Measurements from ENCODE around the gene NLRP5.
"Not testable (repeated sequence)": the region's sequence is repeated elsewhere in the genome, so short reads cannot be mapped to it uniquely, and the experiment has no call there.

Gene NLRP5

DNA sequence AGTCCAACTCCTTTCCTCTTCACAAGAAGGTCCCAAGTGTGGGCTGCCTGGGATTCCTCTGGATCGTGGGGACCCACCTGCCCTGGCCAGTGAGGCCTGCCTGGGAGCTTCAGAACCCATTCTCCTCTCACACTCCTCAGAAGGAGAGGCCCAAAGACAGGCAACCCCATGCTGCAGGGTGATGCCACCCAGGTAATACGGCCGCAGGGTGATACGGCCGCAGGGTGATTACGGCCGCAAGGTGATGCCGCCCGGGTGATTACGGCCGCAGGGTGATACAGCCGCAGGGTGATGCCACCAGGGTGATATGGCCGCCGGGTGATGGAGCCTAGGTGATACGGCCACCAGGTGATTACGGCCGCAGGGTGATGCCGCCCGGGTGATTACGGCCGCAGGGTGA lies 111.7 kb downstream of the NLRP5 start:
- DNase-seq (ENCODE audit: low read depth, low spot score): not testable (repeated sequence)

DNA sequence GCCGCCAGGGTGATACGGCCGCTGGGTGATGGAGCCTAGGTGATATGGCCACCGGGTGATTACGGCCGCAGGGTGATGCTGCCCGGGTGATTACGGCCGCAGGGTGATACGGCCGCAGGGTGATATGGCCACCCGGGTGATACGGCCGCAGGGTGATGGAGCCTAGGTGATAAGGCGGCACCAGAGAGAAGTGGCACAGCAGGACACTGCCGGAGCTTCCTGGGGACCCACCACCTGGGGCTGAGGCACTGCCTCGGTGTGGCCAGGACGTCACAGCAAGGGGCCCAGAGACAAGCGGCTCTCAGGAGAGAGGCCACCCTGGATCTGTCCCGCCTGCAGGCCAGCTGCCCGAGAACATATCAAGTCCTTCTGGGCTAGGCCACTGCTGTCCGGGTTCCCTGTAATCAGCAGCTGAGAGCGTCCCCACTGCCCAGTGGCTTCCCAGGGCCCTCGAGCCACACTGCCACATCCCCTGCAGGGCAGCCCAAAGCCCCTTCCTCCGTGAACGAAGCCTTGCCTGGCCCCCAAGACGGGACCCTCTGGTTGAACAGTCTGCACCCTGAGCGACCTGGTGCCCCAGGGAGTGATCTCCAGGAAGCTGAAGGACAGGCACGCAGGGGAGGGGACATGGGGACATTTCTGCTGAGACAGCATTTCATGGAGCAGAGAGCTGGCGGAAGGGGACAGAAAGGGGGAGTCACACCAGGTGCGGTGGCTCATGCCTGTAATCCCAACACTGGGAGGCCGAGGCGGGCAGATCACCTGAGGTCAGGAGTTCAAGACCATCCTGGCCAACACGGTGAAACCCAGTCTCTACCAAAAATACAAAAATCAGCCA lies 112.4 kb downstream of the NLRP5 start:
- no peak for DNase-seq (ENCODE audit: low read depth, low spot score)

DNA sequence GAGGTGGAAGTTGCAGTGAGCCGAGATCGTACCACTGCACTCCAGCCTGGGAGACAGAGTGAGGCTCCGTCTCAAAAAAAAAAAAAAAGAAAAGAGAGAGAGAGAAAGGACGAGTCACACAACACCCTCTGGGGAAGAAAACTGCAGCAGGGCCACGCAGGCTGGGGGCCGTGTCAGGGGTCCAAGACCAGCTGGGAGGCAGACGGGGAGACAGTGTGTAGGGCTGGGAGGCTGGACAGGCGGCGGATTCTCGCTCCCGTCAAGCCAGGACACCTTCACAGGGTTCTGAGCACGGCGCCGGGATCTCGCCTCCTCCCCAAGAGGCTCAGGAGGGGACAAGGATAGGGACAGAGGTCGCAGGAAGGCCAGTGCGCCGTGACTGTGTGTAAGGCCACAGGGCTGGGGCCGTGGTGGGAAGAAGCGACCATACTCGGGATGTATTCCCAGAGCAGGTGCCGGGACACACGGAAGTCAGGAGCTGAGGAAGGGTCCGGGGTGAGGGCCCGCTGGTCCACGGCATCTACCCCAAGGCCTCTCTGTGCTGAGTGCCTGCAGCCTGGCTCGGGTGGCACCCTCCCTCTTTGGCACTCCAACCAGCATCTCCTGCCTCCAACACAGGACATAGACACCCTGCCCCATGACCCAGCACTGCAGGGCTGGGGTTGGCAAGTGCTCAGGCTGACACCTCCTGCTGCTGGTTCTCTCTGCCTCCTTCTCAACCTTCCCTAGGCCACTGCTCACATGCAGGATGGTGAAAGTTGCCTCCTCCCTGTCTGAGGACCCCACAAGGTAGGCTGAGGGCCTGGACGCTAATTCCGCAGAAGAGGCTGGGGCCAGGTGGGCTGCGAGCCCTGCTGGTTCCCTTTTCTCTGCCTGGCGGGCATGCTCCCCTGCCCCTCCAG lies 113.3 kb downstream of the NLRP5 start:
- no peak for DNase-seq (ENCODE audit: low read depth, low spot score)

DNA sequence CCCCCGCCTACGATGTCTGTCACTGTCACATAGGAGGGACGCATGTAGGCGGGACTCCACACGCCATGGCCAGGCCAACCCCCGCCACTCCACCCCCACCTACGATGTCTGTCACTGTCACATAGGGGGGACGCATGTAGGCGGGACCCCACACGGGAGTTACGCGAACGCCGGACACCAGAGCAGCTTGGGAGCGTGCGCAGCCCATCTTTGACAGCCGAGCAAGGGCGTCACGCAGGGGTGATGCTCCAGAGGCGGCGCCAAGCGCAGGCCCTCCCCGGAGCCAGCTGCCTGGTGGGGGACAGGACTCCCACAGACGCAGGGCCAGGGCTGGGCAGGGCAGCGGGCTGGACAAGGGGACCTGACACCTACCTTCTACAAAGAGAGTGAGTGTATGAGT lies 114.5 kb downstream of the NLRP5 start:
- DNase-seq (ENCODE audit: low read depth, low spot score): no peak

DNA sequence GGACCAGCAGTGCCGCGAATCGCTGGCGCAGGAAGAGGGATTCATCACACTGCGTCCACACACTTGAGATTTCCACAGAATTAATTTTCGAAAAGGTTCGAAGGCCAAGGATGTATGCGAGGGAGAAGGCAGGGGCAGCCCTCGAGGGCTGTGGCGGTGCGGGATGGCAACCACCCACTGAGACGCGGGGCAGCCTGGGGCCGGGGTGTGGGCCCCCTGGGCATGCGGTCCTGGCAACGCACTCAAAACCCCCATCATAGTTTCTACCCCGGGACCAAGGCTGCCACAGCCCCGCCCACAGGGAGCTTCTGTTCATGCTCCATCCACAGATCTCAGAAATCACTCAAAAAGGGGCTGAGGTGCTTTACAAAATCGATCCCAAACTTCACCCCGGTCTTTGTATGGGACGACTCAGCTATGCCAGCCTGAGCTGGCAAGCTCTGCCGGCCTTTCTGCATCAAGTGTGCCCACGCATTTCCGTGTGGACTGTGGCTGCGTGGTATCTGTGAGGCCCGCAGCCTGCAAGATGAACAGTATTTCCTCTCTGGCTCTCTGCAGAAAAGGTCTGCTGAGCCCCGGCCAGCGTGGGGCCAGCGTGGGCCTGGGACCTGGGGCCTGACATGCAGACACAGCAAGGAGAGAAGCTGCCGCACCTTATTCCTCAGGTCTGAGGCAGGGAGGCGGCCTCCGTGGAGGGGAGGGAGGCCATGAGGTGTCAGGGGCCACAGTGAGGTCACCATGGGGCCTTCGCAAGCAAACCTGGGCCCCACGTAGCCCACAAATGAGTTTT lies 115.4 kb downstream of the NLRP5 start:
- no peak for DNase-seq (ENCODE audit: low read depth, low spot score)

DNA sequence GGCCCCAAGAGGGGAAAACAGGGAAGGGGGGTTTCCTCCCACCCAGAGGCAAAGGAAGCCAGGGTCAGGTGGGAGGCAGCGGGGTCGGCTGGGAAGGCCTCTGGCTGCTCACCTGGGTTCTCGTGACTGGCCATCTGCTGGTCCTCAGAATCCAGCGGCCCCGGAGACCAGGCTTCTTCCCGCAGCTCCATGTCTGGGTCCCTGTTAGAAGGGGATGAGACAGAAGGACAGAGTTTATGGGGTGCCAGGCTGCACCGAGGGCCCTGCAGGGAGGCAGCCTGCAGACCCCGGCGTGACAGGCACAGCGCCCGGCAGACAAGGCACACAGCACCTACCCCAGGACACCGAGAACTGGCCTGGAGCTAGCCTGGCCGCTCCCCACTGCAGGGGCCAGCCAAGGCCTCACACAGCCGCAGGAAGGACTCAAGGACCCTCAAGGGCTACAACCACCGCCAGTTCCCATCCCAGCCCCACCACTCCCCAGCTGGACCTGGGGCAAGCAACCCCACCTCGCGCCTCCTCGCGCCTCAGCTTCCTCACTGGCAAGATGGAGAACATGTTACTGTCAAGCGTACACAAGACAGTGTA lies 116.5 kb downstream of the NLRP5 start:
- DNase-seq (ENCODE audit: low read depth, low spot score): no peak

DNA sequence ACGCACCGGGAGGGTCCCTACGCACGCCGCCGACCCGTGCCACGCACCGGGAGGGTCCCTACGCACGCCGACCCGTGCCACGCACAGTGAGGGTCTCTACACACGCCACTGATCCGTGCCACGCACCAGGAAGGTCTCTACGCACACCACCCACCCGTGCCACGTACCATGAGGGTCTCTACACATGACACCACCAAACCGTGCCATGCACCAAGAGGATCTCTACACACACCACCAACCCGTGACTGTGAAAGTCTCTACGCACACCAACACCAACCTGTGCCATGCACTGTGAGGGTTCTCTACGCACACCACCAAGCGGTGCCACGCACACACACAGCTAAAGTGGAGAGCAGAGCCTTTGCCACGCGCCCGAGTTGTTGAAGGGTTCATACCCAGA lies 117.8 kb downstream of the NLRP5 start:
- DNase-seq (ENCODE audit: low read depth, low spot score): no peak

DNA sequence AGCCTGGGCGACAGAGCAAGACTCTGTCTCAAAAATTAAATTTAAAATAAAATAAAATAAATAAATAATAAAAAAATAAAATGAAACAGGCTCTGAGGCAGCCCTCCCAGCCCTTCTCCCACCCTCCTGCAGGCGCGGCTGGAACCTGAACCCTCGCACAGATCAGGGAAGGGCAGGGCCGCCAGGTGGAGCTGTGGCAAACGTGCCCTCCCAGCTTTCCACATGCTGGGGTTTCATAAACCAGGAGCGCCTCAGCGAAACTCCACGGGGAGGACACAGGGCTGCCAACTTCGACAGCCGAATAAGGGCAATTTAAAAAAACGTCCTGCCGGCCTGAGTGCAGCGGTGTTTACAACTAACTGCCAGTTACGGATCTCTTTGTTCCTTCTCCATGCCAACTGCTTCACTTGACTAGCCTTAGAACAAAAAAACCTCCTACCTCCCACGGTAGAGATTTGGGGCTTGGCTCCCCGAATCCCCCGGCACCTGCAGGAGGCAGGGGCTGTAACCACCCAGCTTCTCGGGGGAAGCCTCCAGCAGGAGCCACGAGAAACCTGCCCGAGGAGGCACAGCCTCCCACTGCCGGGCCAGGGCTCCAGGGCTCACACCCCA lies 118.6 kb downstream of the NLRP5 start:
- no peak for DNase-seq (ENCODE audit: low read depth, low spot score)

DNA sequence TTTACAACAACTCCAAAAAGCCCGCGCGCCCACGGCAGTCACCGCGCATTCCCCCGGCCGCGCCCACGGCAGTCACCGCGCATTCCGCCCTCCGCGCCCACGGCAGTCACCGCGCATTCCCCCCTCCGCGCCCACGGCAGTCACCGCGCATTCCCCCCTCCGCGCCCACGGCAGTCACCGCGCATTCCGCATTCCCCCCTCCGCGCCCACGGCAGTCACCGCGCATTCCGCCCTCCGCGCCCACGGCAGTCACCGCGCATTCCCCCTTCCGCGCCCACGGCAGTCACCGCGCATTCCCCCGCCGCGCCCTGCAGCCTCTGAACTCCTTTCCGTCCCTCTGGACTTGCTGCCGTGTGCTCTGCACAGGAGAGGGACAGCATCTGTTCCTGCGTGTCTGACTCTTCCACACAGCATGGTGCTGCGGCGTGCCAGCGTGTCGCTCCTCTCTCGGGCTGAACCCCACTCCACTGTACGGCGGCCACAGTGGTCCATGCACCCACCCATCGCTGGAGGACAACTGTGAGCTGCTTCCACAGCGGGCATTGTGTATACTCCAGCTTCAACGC lies 119.3 kb downstream of the NLRP5 start:
- not testable (repeated sequence) for DNase-seq (ENCODE audit: low read depth, low spot score)

DNA sequence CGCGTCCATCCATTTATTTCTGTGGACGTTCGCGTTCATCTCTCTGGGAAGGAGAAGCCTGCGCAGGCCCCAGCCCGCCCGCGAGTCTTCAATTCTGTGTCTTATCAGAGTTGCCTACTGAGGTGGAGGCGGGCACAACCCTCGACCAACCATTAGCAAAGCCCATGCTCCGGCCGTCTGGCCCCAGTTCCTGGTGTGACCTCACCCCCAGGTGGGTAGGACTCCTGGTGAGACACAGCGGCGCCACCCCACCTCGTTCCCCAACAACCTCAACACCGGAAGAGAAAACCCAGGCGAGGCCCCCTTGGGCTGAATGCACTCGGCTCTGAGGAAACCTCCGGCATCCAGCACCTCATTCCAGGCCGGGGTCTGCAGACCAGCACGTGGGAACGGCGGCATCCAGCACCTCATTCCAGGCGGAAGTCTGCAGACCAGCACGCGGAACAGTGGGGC lies 119.8 kb downstream of the NLRP5 start:
- DNase-seq (ENCODE audit: low read depth, low spot score): no peak

DNA sequence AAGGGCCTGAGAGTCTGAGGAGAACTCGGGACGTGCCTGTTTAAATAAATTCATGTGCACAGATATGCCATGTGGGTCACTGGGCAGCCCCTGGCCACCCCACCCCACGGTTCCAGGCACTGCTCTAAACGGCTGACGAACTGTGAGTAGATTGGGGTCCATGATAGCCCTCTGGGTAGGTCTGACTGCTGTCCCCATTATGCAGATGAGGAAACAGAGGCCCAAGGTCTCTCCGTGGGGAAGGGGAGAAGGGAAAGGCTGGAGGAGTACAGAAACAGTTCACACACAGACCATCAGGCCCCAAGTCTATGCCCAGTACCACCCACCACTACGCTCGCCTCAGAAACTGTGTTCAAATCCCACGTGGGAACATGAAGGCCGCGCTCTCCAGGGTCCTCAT lies 120.4 kb downstream of the NLRP5 start:
- no peak for DNase-seq (ENCODE audit: low read depth, low spot score)

DNA sequence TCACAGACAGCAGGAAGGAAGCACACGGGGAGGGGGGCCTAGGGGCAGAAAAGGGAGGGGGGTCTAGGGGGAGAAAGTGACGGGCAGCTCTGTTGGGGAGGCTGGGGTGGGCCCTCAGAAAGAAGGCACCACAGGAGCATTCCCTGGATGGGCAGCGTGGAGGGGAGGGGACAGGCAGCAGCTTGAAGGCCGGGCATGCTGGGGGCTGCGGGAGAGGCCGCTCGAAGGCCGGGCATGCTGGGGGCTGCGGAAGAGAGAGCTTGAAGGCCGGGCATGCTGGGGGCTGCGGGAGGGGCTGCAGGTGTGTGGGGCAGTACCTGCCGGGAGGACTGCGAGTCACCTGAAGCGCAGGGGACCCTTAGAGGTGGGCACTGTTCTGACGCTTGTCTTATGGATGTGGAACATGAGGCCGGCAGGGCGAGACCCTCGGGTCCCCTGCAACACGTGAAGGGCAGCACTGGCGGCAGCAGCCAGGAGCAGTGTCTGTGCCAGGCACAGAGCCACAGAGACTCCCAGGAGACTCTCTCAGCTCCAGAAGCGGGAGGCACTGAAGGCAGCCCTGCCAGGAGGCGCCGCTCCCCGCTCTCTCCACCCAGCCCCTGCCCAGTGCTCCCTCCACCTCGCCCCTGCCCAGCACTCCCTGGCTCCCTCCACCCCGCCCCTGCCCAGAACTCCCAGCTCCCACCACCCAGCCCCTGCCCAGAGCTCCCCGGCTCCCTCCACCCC lies 121.2 kb downstream of the NLRP5 start:
- DNase-seq (ENCODE audit: low read depth, low spot score): no peak

DNA sequence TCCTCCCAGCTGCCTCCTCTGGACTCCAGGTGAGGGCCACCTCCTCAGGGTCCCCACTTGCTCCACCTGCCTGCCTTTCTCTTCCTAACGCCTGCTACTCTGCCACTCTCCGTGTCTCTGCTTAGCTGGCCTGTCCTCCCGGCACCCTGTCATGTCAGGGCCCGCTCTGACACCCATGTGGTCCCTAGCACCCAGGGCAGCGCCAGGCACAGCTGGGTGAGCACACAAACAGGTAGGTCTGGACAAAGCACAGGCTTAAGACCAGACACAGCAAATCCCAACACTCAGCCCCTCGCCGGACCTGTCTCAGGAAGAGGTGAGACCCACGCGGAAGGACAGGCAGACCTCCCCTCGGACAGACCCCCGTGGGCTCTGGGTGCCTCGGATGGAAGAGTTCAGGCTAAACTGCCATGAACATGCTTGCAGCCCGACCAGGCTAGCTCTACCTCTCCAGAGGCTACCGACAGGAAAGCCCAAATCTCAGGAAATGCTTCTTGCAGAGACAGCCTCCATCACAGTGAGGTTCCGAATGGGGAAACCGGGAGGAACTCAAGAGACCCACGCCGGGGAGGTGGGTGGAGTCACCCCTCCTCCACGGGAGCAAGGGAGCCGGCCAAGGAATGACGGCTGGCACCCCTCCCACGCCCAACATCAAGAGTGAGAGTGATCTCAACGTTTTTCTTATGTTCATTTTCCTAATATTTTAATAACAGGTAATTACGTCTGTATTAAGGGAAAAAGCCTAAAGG lies 122.0 kb downstream of the NLRP5 start:
- DNase-seq (ENCODE audit: low read depth, low spot score): no peak

DNA sequence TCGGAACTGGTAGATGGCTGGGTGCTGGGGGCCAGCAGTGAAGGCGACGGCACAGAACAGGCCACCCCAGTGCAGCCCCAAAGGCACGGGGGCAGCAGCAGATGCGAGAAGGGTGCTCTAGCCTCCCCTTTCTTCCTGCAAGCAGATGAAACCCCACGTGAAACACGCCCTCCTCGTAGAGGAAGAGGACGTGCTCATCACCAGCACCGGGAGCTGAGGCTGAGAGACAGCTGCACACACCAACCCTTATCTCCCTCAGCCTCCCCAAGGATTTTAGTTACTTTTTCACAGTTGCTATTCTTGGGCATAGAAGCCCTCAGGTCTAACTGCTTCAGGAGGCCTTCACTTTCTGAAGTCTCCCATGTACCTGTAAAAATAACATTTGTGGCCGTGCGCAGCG lies 122.7 kb downstream of the NLRP5 start:
- DNase-seq (ENCODE audit: low read depth, low spot score): no peak

DNA sequence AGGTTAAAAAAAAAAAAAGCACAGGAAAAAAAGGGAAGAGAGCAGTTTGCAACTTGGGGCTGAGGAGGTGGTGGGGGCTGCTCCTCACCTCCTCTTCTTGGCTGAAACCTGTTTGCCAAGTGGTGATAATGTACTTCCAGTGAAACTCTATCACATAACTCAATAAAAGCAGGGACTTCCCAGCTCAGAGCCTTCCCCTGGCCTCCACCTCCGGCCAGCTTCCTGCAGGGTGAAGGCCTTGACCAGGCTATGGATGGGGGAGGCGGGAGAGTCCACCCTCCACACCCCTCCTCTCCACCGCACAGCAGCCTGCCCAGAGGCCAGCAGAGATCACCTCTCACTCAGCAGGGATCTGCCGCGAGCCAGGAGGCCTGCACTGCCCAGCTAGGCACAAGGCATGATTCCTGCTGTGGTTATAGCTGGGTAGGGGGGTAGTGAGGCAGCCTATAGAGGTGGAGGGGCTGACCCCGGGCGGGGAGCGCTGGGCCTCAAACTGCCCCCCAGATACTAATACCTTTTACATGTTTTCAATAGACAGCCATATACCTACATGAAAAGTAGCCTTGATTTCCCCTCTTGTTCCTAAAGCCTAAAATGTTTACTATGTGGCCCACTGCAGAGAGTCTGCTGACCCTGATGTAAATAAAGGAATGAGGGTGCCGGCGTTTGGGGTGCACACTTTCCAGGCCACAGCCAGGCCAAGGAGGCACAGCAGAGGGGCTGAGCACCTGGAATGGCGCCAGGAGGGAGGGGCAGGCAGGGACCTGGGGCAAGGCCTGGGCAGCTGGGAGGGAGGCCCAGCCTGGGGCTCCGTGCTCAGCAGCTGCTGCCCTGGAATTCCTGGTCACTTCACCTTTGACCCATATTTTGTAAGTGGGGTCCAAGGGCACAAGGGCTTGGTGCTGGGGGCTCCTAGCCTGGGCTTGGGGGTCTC lies 124.2 kb downstream of the NLRP5 start:
- no peak for DNase-seq (ENCODE audit: low read depth, low spot score)

Measured in activated CD4-positive, CD25-positive, alpha-beta regulatory T cell treated with anti-CD3 and anti-CD28 coated beads, Interleukin-2, amount 50 U/mL, for 16 hours (primary cell).